Left lung (tissue), 10 donors: ENCODE data around the gene DEFB110. TPM values are rescaled to one million over a fixed set of nuclear protein-coding genes. Genes with fewer than 3 reads are reported as not detected.

ENCODE experiments used
- ATAC-seq: fragments of 200-7000 bp; cut with Tn5 transposase; one replicate; pipeline ENCODE4 v1.9.1; 2020; ENCODE audit warnings: moderate library complexity
- DNase-seq, 4 donors: peaks; one replicate each; pipeline ENCODE4 v3.0.0-alpha.2; 2013 to 2020
- H3K27ac ChIP-seq, 2 donors: fragments of 200-600 bp; sonication (generic) in 1 of 2; one replicate each; pipeline versions ENCODE4 v1.5.0 to v1.8.0; 2020 to 2021
- H3K27me3 ChIP-seq, 2 donors: fragments of 200-600 bp; sonication (generic) in 1 of 2; one replicate each; pipeline versions ENCODE4 v1.5.0 to v1.8.0; 2020 to 2021
- H3K36me3 ChIP-seq, 2 donors: fragments of 200-600 bp; sonication (generic) in 1 of 2; one replicate each; pipeline versions ENCODE4 v1.5.0 to v1.8.0; 2020 to 2021
- H3K4me1 ChIP-seq, 2 donors: fragments of 200-600 bp; one replicate each; pipeline ENCODE4 v1.8.0; 2021
- H3K4me3 ChIP-seq, 2 donors: fragments of 200-600 bp; sonication (generic) in 1 of 2; one replicate each; pipeline versions ENCODE4 v1.5.0 to v1.8.0; 2020 to 2021; ENCODE audit warnings: mild to moderate bottlenecking in 1 of 2
- H3K9me3 ChIP-seq, 2 donors: fragments of 200-600 bp; sonication (generic) in 1 of 2; one replicate each; pipeline versions ENCODE4 v1.5.0 to v1.8.0; 2020 to 2021
- CTCF ChIP-seq, 2 donors: fragments of 200-600 bp; sonication (generic) in 1 of 2; IDR thresholded peaks; one replicate each; pipeline versions ENCODE4 v1.5.0 to v1.8.0; 2021; ENCODE audit warnings: antibody characterized with exemption in 2 of 2
- intact Hi-C, 2 donors: fragments of 100-400 bp; cut with DNase I; formaldehyde crosslinking; loops; one replicate each; pipeline versions ENCODE4 v1.11.2 to v1.14.2; 2022
- polyA plus RNA-seq, 6 donors: library from polyadenylated mRNA; unstranded; fragments of 120-200 nt; gene quantifications; one replicate each; pipeline ENCODE4 v1.2.1, GENCODE V29; 2013; ENCODE audit not compliant: insufficient read length in 6 of 6
- total RNA-seq, 2 donors: library from RNA; stranded (reverse); fragmentation: NEBNext Ultra II Directional; extraction: Animal tissue kit (Norgen Biotek cat#: 25700); gene quantifications; one replicate each; pipeline ENCODE4 v1.2.1, GENCODE V29; 2021
- donor health status: DM: no; HTN: yes; CAD: no.
- donor health status: DM: no; HTN: no; CAD: no.

Gene DEFB110
- total and polyA plus RNA-seq, 8 donors, result not detected

DNA sequence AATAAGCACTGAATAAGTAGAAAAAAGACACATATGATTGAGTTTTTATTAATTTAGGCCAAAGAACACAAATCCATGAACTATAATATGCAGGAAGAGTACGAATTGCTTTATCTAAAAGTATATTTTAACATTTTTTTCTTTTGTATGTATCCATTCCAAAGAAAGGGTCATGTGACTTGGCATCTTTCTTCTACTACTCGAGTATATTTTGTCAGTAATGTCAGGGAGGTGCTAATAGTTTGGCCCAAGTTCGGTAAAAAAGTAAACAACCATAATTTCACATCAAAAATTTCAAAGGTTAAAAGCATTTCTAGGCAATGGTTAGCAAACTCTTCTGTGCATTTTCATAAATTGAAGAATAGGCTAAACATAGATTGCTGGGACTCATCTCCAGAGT lies 18.7 kb downstream of the DEFB110 start:
- Histone ChIP-seq H3K27me3 (no peaks in the 10 kb centered on the region), H3K27ac (no peak overlapping the region), H3K4me3 (no peak overlapping the region), H3K9me3 (no peaks in the 10 kb centered on the region), H3K4me1 (no peaks in the 10 kb centered on the region), H3K36me3 (no peaks in the 10 kb centered on the region)
- no peak for TF ChIP-seq CTCF (IDR thresholded peaks at IDR 0.05)
- intact Hi-C loops, result no loop called here
- DNase-seq (no peak), ATAC-seq (no peak)

DNA sequence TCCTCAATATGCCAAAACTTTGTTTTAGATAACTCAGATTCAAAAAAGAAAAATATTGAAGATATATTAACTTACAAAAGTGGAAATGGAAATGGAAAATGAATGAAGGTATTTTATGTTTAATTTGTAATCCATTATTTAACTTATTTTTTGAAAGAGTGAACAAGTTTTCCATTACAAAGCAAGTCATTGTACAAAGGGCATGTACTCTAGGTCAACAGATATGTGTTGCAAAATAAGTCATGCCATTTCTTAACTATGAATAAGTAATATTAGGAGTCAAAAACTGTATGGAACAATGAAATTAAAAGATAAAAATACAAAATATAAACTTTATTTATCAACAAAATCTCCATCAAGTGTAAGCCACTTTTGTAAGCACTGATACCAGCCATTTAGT lies 26.5 kb downstream of the DEFB110 start:
- intact Hi-C loops, result no loop called here
- H3K36me3 ChIP-seq, result no peaks in the 10 kb centered on the region
- no peak for TF ChIP-seq CTCF (IDR thresholded peaks at IDR 0.05)
- H3K9me3 ChIP-seq, result no peaks in the 10 kb centered on the region
- no peaks in the 10 kb centered on the region for H3K4me1 ChIP-seq
- DNase-seq, result no peak
- no peak overlapping the region for H3K4me3 ChIP-seq
- H3K27ac ChIP-seq, result no peak overlapping the region
- ATAC-seq, result no peak
- no peaks in the 10 kb centered on the region for H3K27me3 ChIP-seq

- H3K4me3 ChIP-seq, result no peak overlapping the region
- no peaks in the 10 kb centered on the region for H3K4me1 ChIP-seq
- TF ChIP-seq CTCF (IDR thresholded peaks at IDR 0.05), result no peak
- H3K27ac ChIP-seq, result no peak overlapping the region
- no peak for ATAC-seq
- H3K36me3 ChIP-seq, result no peaks in the 10 kb centered on the region
- no peaks in the 10 kb centered on the region for H3K27me3 ChIP-seq
- no peak for DNase-seq
- intact Hi-C loops, result no loop called here
- H3K9me3 ChIP-seq, result no peaks in the 10 kb centered on the region
Observed at GRCh38 chr6:49988900-49989299, 32.9 kb downstream of the DEFB110 start.

DNA sequence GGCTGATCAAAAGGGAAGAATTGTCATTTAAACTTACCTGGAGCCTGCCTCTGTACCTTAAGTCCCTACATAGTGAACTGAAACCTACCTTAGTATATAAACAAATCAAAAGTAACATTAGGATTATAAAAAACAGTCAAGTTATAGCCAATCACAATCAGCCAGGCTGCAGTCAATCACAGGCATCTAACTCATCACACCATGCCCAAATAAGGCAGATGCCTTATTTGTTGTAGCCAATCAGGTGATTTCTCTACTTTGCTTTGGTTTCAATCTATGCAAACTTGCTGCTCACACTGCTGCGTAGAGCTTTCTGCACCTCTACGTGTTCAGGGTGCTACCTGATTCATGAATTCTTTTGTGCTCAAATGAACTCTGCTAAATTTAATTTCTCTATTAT lies 34.0 kb downstream of the DEFB110 start:
- ATAC-seq (no peak), DNase-seq (no peak)
- intact Hi-C loops, result no loop called here
- TF ChIP-seq CTCF (IDR thresholded peaks at IDR 0.05), result no peak
- Histone ChIP-seq H3K9me3 (peaks cover 0 to 3% of the 10 kb centered on the region in 2 donors), H3K27ac (no peak overlapping the region), H3K36me3 (no peaks in the 10 kb centered on the region), H3K27me3 (no peaks in the 10 kb centered on the region), H3K4me3 (no peak overlapping the region), H3K4me1 (no peaks in the 10 kb centered on the region)

DNA sequence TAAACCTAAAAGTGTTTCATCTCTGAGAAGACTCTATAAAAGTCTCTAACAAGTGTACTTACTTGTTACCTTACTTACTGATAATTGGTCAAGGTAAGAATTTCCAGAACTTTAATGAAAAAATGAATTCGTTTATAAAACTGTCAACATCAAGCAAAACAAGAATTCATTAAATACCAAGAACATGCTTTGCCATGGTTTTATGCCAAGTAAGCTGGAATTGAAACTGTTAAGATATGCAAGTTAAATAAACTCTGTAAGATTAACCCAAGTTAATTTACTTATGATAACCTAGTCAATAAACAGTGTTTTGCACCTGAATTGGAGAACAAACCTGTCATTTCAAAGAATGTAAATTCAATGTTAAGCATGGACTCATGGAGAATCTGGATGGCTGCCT lies 35.2 kb downstream of the DEFB110 start:
- DNase-seq (no peak), ATAC-seq (no peak)
- H3K27ac ChIP-seq, result no peak overlapping the region
- H3K27me3 ChIP-seq, result no peaks in the 10 kb centered on the region
- H3K4me3 ChIP-seq, result no peak overlapping the region
- intact Hi-C loops, result no loop called here
- peaks cover 0 to 6% of the 10 kb centered on the region in 2 donors for H3K9me3 ChIP-seq
- no peaks in the 10 kb centered on the region for H3K4me1 ChIP-seq
- no peaks in the 10 kb centered on the region for H3K36me3 ChIP-seq
- no peak for TF ChIP-seq CTCF (IDR thresholded peaks at IDR 0.05)
